A673 (cell line): ENCODE measurements around the gene HOXC12. TPM values are rescaled to one million over a fixed set of nuclear protein-coding genes. Genes with fewer than 3 reads are reported as not detected.

Experiments
- BruUV-seq: library from RNA; stranded (reverse); fragments of 400-500 nt; replicated peaks from 2 replicates; lab custom pipeline; 2021; lab: Mats Ljungman, UMichigan
- CTCF ChIA-PET: fragments of 300-600 bp; sonication (Branson Sonifier 250); formaldehyde crosslinking; loops from one replicate; lab custom pipeline; 2022; ENCODE audit warnings: antibody characterized with exemption; lab: Charles Lee
- POLR2A ChIA-PET: fragments of 300-600 bp; sonication (Branson Sonifier 250); formaldehyde crosslinking; loops from one replicate; lab custom pipeline; 2022; ENCODE audit warnings: antibody characterized with exemption; ENCODE audit not compliant: low non-redundant PET; lab: Charles Lee
- DNase-seq: peaks from one replicate; pipeline ENCODE4 v3.0.0-alpha.2; 2015; ENCODE audit warnings: low spot score
- H3K27ac ChIP-seq: fragments of 200-600 bp; sonication (generic); 2 replicates; pipeline ENCODE4 v1.5.1; 2016; ENCODE audit warnings: mixed run types, low read depth, mild to moderate bottlenecking, mixed read lengths, antibody characterized with exemption, low read length; ENCODE audit not compliant: poor library complexity, severe bottlenecking
- H3K27me3 ChIP-seq: fragments of 200-600 bp; sonication (generic); replicated peaks from 2 replicates; pipeline ENCODE4 v1.6.1; 2017; ENCODE audit warnings: mixed run types, low read depth, mild to moderate bottlenecking, mixed read lengths, antibody characterized with exemption, low read length; ENCODE audit not compliant: insufficient read depth, poor library complexity
- H3K36me3 ChIP-seq: fragments of 200-600 bp; sonication (generic); 2 replicates; pipeline ENCODE4 v1.6.1; 2016; ENCODE audit warnings: mixed run types, mild to moderate bottlenecking, mixed read lengths, antibody characterized with exemption, low read length; ENCODE audit not compliant: insufficient read depth, poor library complexity, severe bottlenecking
- H3K4me1 ChIP-seq: fragments of 200-600 bp; sonication (generic); 2 replicates; pipeline ENCODE4 v1.6.1; 2017; ENCODE audit warnings: mixed run types, mild to moderate bottlenecking, mixed read lengths, antibody characterized with exemption, low read length; ENCODE audit not compliant: insufficient read depth, poor library complexity, severe bottlenecking
- H3K4me3 ChIP-seq: fragments of 200-600 bp; sonication (generic); 2 replicates; pipeline ENCODE4 v1.5.1; 2016; ENCODE audit warnings: low read depth, mixed run types, mild to moderate bottlenecking, mixed read lengths, low read length; ENCODE audit not compliant: poor library complexity, severe bottlenecking
- H3K9me3 ChIP-seq: fragments of 200-600 bp; sonication (generic); 2 replicates; pipeline ENCODE4 v1.6.1; 2016; ENCODE audit warnings: mixed run types, low read depth, mild to moderate bottlenecking, mixed read lengths, antibody characterized with exemption, low read length; ENCODE audit not compliant: poor library complexity, severe bottlenecking
- EZH2 ChIP-seq: fragments of 200-600 bp; sonication (generic); IDR thresholded peaks from 2 replicates; pipeline ENCODE4 v1.6.1; 2017; ENCODE audit warnings: borderline replicate concordance, low read depth, mild to moderate bottlenecking, mixed read lengths, antibody characterized with exemption, low read length; ENCODE audit not compliant: poor library complexity, severe bottlenecking
- intact Hi-C: fragments of 100-400 bp; cut with micrococcal nuclease; formaldehyde crosslinking; loops from one replicate; pipeline ENCODE4 v1.10.0; 2022; ENCODE audit not compliant: unreplicated experiment
- total RNA-seq: library from RNA; stranded (reverse); gene quantifications from 2 replicates; pipeline ENCODE4 v1.2.3, GENCODE V29; 2021
- TF ChIP-seq, protein P1 (sequence below): fragments of 300-800, 200-600 bp; sonication (generic); conservative IDR thresholded peaks from 2 replicates; pipeline ENCODE4 v1.5.1; 2017; ENCODE audit warnings: low read depth, mild to moderate bottlenecking, antibody characterized with exemption, low read length, moderate library complexity, mixed read lengths

HOXC12 gene
- total RNA-seq, 1 experiment from 2014 or later, result 4.6 TPM

DNA sequence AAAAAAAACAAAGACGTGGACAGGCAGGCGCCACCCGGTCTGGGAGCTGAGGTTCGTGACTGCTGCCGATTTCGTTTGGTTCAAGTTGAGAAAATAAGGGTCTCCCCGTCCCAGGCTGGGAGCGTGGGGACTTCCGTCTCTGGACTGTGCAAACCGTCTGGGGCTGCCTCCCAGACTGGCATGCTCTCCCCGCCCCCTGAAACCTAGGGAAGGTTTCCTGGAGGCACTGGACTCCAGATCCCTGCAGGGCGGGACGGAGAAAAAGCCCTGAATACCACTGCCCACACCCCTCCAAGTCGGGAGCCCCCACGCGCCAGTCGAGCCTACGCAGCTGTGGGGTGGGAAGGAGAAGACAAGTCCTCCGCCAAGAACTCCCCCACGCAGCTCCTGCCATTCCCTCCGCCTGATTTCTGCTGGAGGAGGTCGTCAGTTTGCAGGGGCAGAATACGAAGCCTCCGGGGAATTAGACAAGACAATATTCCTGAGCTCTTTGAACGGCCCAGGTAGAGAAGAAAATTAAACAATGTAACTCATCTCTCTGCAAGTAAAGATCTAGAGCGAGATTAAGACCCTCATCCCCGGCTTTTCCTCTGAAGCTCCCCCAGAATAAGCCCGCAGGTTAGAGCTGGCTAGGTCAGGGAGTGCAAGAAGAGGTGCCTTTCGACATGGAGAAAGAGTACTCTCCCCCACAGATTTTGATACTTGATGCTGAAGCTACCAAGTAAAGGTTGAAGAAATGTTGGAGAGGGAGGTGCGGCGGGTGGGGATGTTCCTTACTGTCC lies 26.5 kb upstream of the HOXC12 start:
- Histone ChIP-seq H3K27me3 (peaks cover 59% of the 10 kb centered on the region), H3K9me3 (no peaks in the 10 kb centered on the region), H3K36me3 (no peaks in the 10 kb centered on the region), H3K4me3 (no peak overlapping the region), H3K4me1 (peaks cover 7% of the 10 kb centered on the region), H3K27ac (no peak overlapping the region)
- BruUV-seq, result no TSS peak
- CTCF ChIA-PET, result no interaction called here
- POLR2A ChIA-PET, result no interaction called here
- TF ChIP-seq, protein P1, sequence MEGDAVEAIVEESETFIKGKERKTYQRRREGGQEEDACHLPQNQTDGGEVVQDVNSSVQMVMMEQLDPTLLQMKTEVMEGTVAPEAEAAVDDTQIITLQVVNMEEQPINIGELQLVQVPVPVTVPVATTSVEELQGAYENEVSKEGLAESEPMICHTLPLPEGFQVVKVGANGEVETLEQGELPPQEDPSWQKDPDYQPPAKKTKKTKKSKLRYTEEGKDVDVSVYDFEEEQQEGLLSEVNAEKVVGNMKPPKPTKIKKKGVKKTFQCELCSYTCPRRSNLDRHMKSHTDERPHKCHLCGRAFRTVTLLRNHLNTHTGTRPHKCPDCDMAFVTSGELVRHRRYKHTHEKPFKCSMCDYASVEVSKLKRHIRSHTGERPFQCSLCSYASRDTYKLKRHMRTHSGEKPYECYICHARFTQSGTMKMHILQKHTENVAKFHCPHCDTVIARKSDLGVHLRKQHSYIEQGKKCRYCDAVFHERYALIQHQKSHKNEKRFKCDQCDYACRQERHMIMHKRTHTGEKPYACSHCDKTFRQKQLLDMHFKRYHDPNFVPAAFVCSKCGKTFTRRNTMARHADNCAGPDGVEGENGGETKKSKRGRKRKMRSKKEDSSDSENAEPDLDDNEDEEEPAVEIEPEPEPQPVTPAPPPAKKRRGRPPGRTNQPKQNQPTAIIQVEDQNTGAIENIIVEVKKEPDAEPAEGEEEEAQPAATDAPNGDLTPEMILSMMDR, result no peak
- TF ChIP-seq EZH2, result no peak
- no peak for DNase-seq
- intact Hi-C loops, result no loop called here

DNA sequence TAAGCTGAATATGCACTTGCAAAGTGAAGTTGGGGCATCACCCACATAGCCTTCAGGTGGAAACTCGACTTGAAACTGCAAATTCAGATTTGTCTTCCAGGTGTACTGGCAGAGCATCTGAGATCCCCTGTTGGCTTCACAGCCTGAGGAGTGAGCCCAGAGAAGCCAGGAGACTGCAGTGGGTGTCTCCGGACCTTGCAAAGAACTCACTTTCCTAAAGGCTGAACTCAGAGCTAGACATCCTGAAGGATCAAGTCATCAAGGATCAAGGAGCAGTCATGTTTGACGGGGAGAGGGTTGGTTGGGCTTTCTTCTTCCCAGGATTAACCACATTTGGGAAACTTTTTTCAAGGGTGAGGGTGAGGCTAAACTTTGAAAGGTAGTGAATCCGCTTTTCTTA lies 25.2 kb upstream of the HOXC12 start:
- CTCF ChIA-PET, result no interaction called here
- no peak for TF ChIP-seq EZH2
- TF ChIP-seq, protein P1, result no peak
- Histone ChIP-seq H3K36me3 (no peaks in the 10 kb centered on the region), H3K27ac (no peak overlapping the region), H3K9me3 (no peaks in the 10 kb centered on the region), H3K4me3 (no peak overlapping the region), H3K4me1 (peaks cover 7% of the 10 kb centered on the region), H3K27me3 (peaks cover 59% of the 10 kb centered on the region)
- intact Hi-C loops, result no loop called here
- POLR2A ChIA-PET, result no interaction called here
- no TSS peak for BruUV-seq
- DNase-seq, result no peak

DNA sequence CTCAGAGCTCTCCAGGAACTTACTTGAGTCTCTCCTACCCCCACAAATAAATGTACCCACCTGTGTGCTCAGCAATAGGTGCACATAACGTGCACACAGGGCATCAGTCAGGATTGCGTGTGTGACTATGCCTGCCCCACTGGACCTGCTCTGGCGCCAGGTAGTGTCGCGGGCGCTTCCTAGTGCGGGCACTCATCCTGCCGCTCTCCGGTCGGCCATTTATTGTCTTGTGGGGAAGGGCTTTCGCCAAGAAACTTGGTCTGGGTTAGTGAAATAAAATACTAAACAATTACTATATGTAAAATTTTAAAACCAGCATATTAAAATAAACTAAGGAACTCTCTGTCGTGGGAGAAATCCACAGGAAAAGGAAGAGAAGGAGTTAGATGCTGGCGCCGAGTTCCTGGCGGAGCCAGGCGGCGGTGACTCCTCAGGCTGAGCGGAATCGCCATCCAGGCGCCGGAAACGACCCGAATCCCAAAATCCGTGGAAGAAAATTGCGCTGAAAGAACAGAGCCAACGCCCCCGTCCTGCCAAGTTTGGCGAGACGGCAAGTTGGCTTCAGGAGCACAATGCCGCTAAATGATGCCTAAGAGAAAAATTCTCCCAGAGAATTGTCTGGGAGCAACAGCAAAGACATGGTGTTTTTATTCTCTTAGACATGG lies 24.0 kb upstream of the HOXC12 start:
- TF ChIP-seq, protein P1, result no peak
- TF ChIP-seq EZH2, result no peak
- POLR2A ChIA-PET, result no interaction called here
- Histone ChIP-seq H3K4me1 (peaks cover 10% of the 10 kb centered on the region), H3K9me3 (no peaks in the 10 kb centered on the region), H3K27me3 (peaks cover 59% of the 10 kb centered on the region), H3K27ac (no peak overlapping the region), H3K36me3 (no peaks in the 10 kb centered on the region), H3K4me3 (no peak overlapping the region)
- DNase-seq, result no peak
- CTCF ChIA-PET, result no interaction called here
- intact Hi-C loops, result no loop called here
- BruUV-seq, result no TSS peak
